CD14-positive monocyte (primary cell): Measurements from ENCODE around the gene TMEM132D. TPM values are rescaled to one million over a fixed set of nuclear protein-coding genes. Genes with fewer than 3 reads are reported as not detected.

ENCODE experiments used
- DNase-seq, 3 donors: peaks; one replicate each; pipeline ENCODE4 v3.0.0-alpha.2; 2011 to 2022
- H2AFZ ChIP-seq: 2 replicates; pipeline ENCODE4 v1.6.0; 2012; ENCODE audit warnings: mild to moderate bottlenecking, low read depth, low read length, inconsistent platforms; ENCODE audit not compliant: insufficient read depth, poor library complexity, severe bottlenecking
- H3K27ac ChIP-seq, 2 donors: 1 replicate in 1 of 2; 2 replicates in 1 of 2; pipeline ENCODE4 v1.5.1; 2012 to 2013; ENCODE audit warnings: low read length in 2 of 2, control low read depth in 1 of 2, inconsistent platforms in 1 of 2, low read depth in 1 of 2, mild to moderate bottlenecking in 1 of 2
- H3K27me3 ChIP-seq, 2 donors: one replicate each; pipeline versions ENCODE4 v1.6.0 to v1.6.1; 2011 to 2013; ENCODE audit warnings: low read length in 2 of 2; ENCODE audit not compliant: control insufficient read depth in 2 of 2, insufficient read depth in 2 of 2
- H3K36me3 ChIP-seq, 2 donors: replicated peaks in 1 of 2; 1 replicate in 1 of 2; 2 replicates in 1 of 2; pipeline versions ENCODE4 v1.5.1 to v1.6.1; 2012 to 2013; ENCODE audit warnings: low read length in 2 of 2, control low read depth in 1 of 2, inconsistent platforms in 1 of 2, mild to moderate bottlenecking in 1 of 2; ENCODE audit not compliant: insufficient read depth in 2 of 2, control insufficient read depth in 1 of 2
- H3K4me1 ChIP-seq, 2 donors: 1 replicate in 1 of 2; 2 replicates in 1 of 2; pipeline versions ENCODE4 v1.5.1 to v1.6.1; 2012 to 2013; ENCODE audit warnings: low read length in 2 of 2, control low read depth in 1 of 2, inconsistent platforms in 1 of 2, mild to moderate bottlenecking in 1 of 2, moderate library complexity in 1 of 2; ENCODE audit not compliant: insufficient read depth in 2 of 2, control insufficient read depth in 1 of 2
- H3K4me2 ChIP-seq: replicated peaks from 2 replicates; pipeline ENCODE3; 2012; ENCODE audit warnings: low read length, moderate library complexity, mild to moderate bottlenecking; ENCODE audit not compliant: poor library complexity, severe bottlenecking; ENCODE audit errors: extremely low read depth
- H3K4me3 ChIP-seq, 3 experiments: fragments of 200-600 bp in 1 of 3; sonication (generic) in 1 of 3; replicated peaks in 1 of 3; 1 replicate in 2 of 3; 2 replicates in 1 of 3; pipeline ENCODE4 v1.5.1; 2011 to 2013; ENCODE audit warnings: low read length in 3 of 3, mild to moderate bottlenecking in 3 of 3, control low read depth in 2 of 3, low read depth in 2 of 3, inconsistent platforms in 1 of 3, moderate library complexity in 1 of 3
- H3K79me2 ChIP-seq: 2 replicates; pipeline ENCODE4 v1.6.0; 2012; ENCODE audit warnings: mild to moderate bottlenecking, control low read depth, inconsistent platforms, low read length, moderate library complexity; ENCODE audit not compliant: insufficient read depth
- H3K9ac ChIP-seq: 2 replicates; pipeline ENCODE4 v1.6.0; 2017; ENCODE audit warnings: low read length, mild to moderate bottlenecking; ENCODE audit not compliant: insufficient read depth, poor library complexity, severe bottlenecking
- H3K9me3 ChIP-seq, 2 donors: replicated peaks in 1 of 2; 1 replicate in 1 of 2; 2 replicates in 1 of 2; pipeline versions ENCODE4 v1.5.1 to v1.6.1; 2012 to 2013; ENCODE audit warnings: low read length in 2 of 2, control low read depth in 1 of 2; ENCODE audit not compliant: control insufficient read depth in 1 of 2, insufficient read depth in 1 of 2
- H4K20me1 ChIP-seq: 2 replicates; pipeline ENCODE4 v1.6.0; 2012; ENCODE audit warnings: mild to moderate bottlenecking, low read length, control low read depth, moderate library complexity; ENCODE audit not compliant: insufficient read depth
- H3K27ac Mint-ChIP-seq, 7 donors: one replicate each; pipeline ENCODE4 v1.8.0; 2020; ENCODE audit warnings: mild to moderate bottlenecking in 7 of 7, mixed read lengths in 7 of 7, moderate library complexity in 6 of 7, inconsistent platforms in 2 of 7
- H3K27me3 Mint-ChIP-seq, 3 donors: one replicate each; pipeline ENCODE4 v1.8.0; 2021 to 2022; ENCODE audit warnings: low read depth in 3 of 3, mild to moderate bottlenecking in 3 of 3, mixed read lengths in 3 of 3, moderate library complexity in 3 of 3, inconsistent platforms in 1 of 3
- H3K36me3 Mint-ChIP-seq, 2 donors: one replicate each; pipeline ENCODE4 v1.8.0; 2020; ENCODE audit warnings: mixed read lengths in 2 of 2, inconsistent platforms in 1 of 2, mild to moderate bottlenecking in 1 of 2
- H3K4me1 Mint-ChIP-seq: one replicate; pipeline ENCODE4 v1.8.0; 2020; ENCODE audit warnings: mild to moderate bottlenecking, mixed read lengths
- H3K4me3 Mint-ChIP-seq, 2 donors: one replicate each; pipeline ENCODE4 v1.8.0; 2020; ENCODE audit warnings: mild to moderate bottlenecking in 2 of 2, mixed read lengths in 2 of 2, moderate library complexity in 1 of 2
- H3K9me3 Mint-ChIP-seq, 7 donors: one replicate each; pipeline ENCODE4 v1.8.0; 2020 to 2022; ENCODE audit warnings: mixed read lengths in 7 of 7, mild to moderate bottlenecking in 6 of 7, moderate library complexity in 6 of 7, inconsistent platforms in 2 of 7
- WGBS: methylation state at CpG from one replicate; pipeline ENCODE4 v1.1.5; 2013; ENCODE audit warnings: missing lambda C conversion rate; ENCODE audit not compliant: insufficient coverage; 5-methylcytosine and 5-hydroxymethylcytosine counted together
- intact Hi-C, 2 donors: fragments of 100-400 bp; cut with micrococcal nuclease; formaldehyde crosslinking; loops; one replicate each; pipeline versions ENCODE4 v1.15.0 to v1.15.1; 2023
- polyA plus RNA-seq, 3 donors: library from polyadenylated mRNA; depleted of rRNA in 1 of 3; unstranded in 2 of 3; stranded (reverse) in 1 of 3; fragments of 300-500 nt in 2 of 3; fragments of >200 nt in 1 of 3; fragmentation: Illumina TruSeq in 2 of 3; gene quantifications; 1 replicate in 2 of 3; 2 replicates in 1 of 3; pipeline ENCODE4 v1.2.3, GENCODE V29; 2012 to 2021
- TF ChIP-seq, protein P1 (sequence below): fragments of 200-600 bp; IDR thresholded peaks from one replicate; pipeline ENCODE4 v1.8.0; 2022; ENCODE audit warnings: antibody characterized with exemption, mild to moderate bottlenecking

The TMEM132D gene
- polyA plus RNA-seq, 3 donors, result 0.04 TPM; not detected in 2

GRCh38 chr12:129366656-129367055 is 537.2 kb downstream of the TMEM132D start:
- Mint-ChIP-seq H3K27ac (no peak overlapping the region), H3K4me3 (no peak overlapping the region), H3K9me3 (peaks cover 7 to 19% (median 15%) of the 10 kb centered on the region in 7 donors), H3K36me3 (no peaks in the 10 kb centered on the region), H3K27me3 (no peaks in the 10 kb centered on the region), H3K4me1 (no peaks in the 10 kb centered on the region)
- Histone ChIP-seq H4K20me1 (no peaks in the 10 kb centered on the region), H3K36me3 (no peaks in the 10 kb centered on the region), H3K9me3 (peaks cover 20 to 21% of the 10 kb centered on the region in 2 donors), H3K4me1 (no peaks in the 10 kb centered on the region), H3K79me2 (no peaks in the 10 kb centered on the region), H3K27ac (no peak overlapping the region), H3K9ac (no peak overlapping the region), H3K27me3 (no peaks in the 10 kb centered on the region), H3K4me2 (no peak overlapping the region), H3K4me3 (no peak overlapping the region), H2AFZ (no peak overlapping the region)
- TF ChIP-seq, protein P1, sequence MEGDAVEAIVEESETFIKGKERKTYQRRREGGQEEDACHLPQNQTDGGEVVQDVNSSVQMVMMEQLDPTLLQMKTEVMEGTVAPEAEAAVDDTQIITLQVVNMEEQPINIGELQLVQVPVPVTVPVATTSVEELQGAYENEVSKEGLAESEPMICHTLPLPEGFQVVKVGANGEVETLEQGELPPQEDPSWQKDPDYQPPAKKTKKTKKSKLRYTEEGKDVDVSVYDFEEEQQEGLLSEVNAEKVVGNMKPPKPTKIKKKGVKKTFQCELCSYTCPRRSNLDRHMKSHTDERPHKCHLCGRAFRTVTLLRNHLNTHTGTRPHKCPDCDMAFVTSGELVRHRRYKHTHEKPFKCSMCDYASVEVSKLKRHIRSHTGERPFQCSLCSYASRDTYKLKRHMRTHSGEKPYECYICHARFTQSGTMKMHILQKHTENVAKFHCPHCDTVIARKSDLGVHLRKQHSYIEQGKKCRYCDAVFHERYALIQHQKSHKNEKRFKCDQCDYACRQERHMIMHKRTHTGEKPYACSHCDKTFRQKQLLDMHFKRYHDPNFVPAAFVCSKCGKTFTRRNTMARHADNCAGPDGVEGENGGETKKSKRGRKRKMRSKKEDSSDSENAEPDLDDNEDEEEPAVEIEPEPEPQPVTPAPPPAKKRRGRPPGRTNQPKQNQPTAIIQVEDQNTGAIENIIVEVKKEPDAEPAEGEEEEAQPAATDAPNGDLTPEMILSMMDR, result no peak
- intact Hi-C loops, result no loop called here
- DNase-seq, result no peak
- 83% methylated on average over 9 of the region's 9 CpGs for WGBS

GRCh38 chr12:129363041-129363440 is 540.8 kb downstream of the TMEM132D start:
- no peak overlapping the region for H3K4me3 ChIP-seq
- H3K36me3 ChIP-seq, result no peaks in the 10 kb centered on the region
- H3K9me3 ChIP-seq, result peaks cover 12 to 29% of the 10 kb centered on the region in 2 donors
- H3K4me2 ChIP-seq, result no peak overlapping the region
- H3K27ac Mint-ChIP-seq, result no peak overlapping the region
- no peaks in the 10 kb centered on the region for H3K4me1 ChIP-seq
- no peak overlapping the region for H3K4me3 Mint-ChIP-seq
- no peaks in the 10 kb centered on the region for H3K36me3 Mint-ChIP-seq
- no peaks in the 10 kb centered on the region for H3K79me2 ChIP-seq
- intact Hi-C loops, result no loop called here
- TF ChIP-seq, protein P1, result no peak
- no peak overlapping the region for H2AFZ ChIP-seq
- no peaks in the 10 kb centered on the region for H3K27me3 ChIP-seq
- WGBS, result 96% methylated on average over 3 of the region's 8 CpGs
- no peaks in the 10 kb centered on the region for H4K20me1 ChIP-seq
- H3K4me1 Mint-ChIP-seq, result no peaks in the 10 kb centered on the region
- no peak overlapping the region for H3K27ac ChIP-seq
- H3K9ac ChIP-seq, result no peak overlapping the region
- no peak for DNase-seq
- peaks cover 0 to 2% (median 1%) of the 10 kb centered on the region in 3 donors for H3K27me3 Mint-ChIP-seq
- peaks cover 6 to 29% (median 13%) of the 10 kb centered on the region in 7 donors for H3K9me3 Mint-ChIP-seq
